Neural cell (in vitro differentiated cells): ENCODE results near the gene TOM1. TPM values are rescaled to one million over a fixed set of nuclear protein-coding genes. Genes with fewer than 3 reads are reported as not detected.

ENCODE experiments used
- H2AFZ ChIP-seq: fragments of 200-600, 300-800 bp; sonication (generic), shearing (Covaris generic); 2 replicates; pipeline ENCODE4 v1.6.0; 2014; ENCODE audit warnings: low read depth, mild to moderate bottlenecking, antibody characterized with exemption, low read length, moderate library complexity
- H3F3A ChIP-seq: fragments of 200-600 bp; shearing (Covaris generic); 2 replicates; pipeline ENCODE4 v1.6.1; 2016; ENCODE audit warnings: mild to moderate bottlenecking, moderate library complexity, mixed read lengths, antibody characterized with exemption, low read length; ENCODE audit not compliant: insufficient read depth, poor library complexity, severe bottlenecking
- H3K27ac ChIP-seq: fragments of 200-600, 300-800 bp; sonication (generic), shearing (Covaris generic); 2 replicates; pipeline ENCODE4 v1.5.1; 2014; ENCODE audit warnings: mild to moderate bottlenecking, low read length, moderate library complexity
- H3K27me3 ChIP-seq: fragments of 300-800, 200-600 bp; sonication (generic), shearing (Covaris generic); 2 replicates; pipeline ENCODE4 v1.6.0; 2014; ENCODE audit warnings: mild to moderate bottlenecking, low read depth, low read length, moderate library complexity; ENCODE audit not compliant: insufficient read depth
- H3K36me3 ChIP-seq: fragments of 300-800, 200-600 bp; sonication (generic), shearing (Covaris generic); 2 replicates; pipeline ENCODE4 v1.5.1; 2014; ENCODE audit warnings: mild to moderate bottlenecking, antibody characterized with exemption, low read length, moderate library complexity; ENCODE audit not compliant: insufficient read depth
- H3K4me2 ChIP-seq: fragments of 300-800, 200-600 bp; sonication (generic), shearing (Covaris generic); 2 replicates; pipeline ENCODE4 v1.6.0; 2014; ENCODE audit warnings: mild to moderate bottlenecking, low read length
- H3K4me3 ChIP-seq: fragments of 300-800, 200-600 bp; sonication (generic), shearing (Covaris generic); 2 replicates; pipeline ENCODE4 v1.5.1; 2014; ENCODE audit warnings: mild to moderate bottlenecking, low read length, moderate library complexity
- H3K79me2 ChIP-seq: fragments of 200-600 bp; shearing (Covaris generic); replicated peaks from 2 replicates; pipeline ENCODE4 v1.6.0; 2014; ENCODE audit warnings: mild to moderate bottlenecking, low read length, moderate library complexity; ENCODE audit not compliant: insufficient read depth
- H3K9ac ChIP-seq: fragments of 300-800, 200-600 bp; sonication (generic), shearing (Covaris generic); 2 replicates; pipeline ENCODE4 v1.6.1; 2016; ENCODE audit warnings: mild to moderate bottlenecking, low read length, mixed read lengths
- H3K9me2 ChIP-seq: fragments of 200-600 bp; shearing (Covaris generic); 2 replicates; pipeline ENCODE4 v1.6.1; 2016; ENCODE audit warnings: mild to moderate bottlenecking, low read length, mixed read lengths; ENCODE audit not compliant: insufficient read depth
- H3K9me3 ChIP-seq: fragments of 200-600, 300-800 bp; sonication (generic), shearing (Covaris generic); 2 replicates; pipeline ENCODE4 v1.6.1; 2016; ENCODE audit warnings: mild to moderate bottlenecking, mixed run types, low read length, moderate library complexity, mixed read lengths
- H4K20me1 ChIP-seq: fragments of 200-600 bp; shearing (Covaris generic); 2 replicates; pipeline ENCODE4 v1.6.1; 2016; ENCODE audit warnings: mild to moderate bottlenecking, mixed run types; ENCODE audit not compliant: insufficient read depth
- EP300 ChIP-seq: fragments of 450-650 bp; conservative IDR thresholded peaks from 2 replicates; pipeline ENCODE4 v1.6.1; 2014; ENCODE audit warnings: antibody characterized with exemption, mild to moderate bottlenecking, moderate library complexity; ENCODE audit not compliant: poor library complexity, severe bottlenecking
- EZH2 ChIP-seq: fragments of 200-600, 300-800 bp; shearing (Covaris generic), sonication (generic); IDR thresholded peaks from 2 replicates; pipeline ENCODE4 v1.6.1; 2014; ENCODE audit warnings: antibody characterized with exemption, low read length, borderline replicate concordance, mild to moderate bottlenecking; ENCODE audit not compliant: insufficient read depth, poor library complexity, severe bottlenecking
- MXI1 ChIP-seq: fragments of 450-650 bp; conservative IDR thresholded peaks from 2 replicates; pipeline ENCODE4 v1.6.1; 2014; ENCODE audit warnings: antibody characterized with exemption, mild to moderate bottlenecking; ENCODE audit not compliant: poor library complexity, severe bottlenecking
- POLR2AphosphoS5 ChIP-seq: IDR thresholded peaks from 2 replicates; pipeline ENCODE4 v1.6.1; 2012
- RAD21 ChIP-seq: fragments of 450-650 bp; conservative IDR thresholded peaks from 2 replicates; pipeline ENCODE4 v1.6.1; 2014; ENCODE audit warnings: antibody characterized with exemption, mild to moderate bottlenecking, moderate library complexity
- SMC3 ChIP-seq: fragments of 450-650 bp; conservative IDR thresholded peaks from 2 replicates; pipeline ENCODE4 v1.6.1; 2014; ENCODE audit warnings: antibody characterized with exemption, mild to moderate bottlenecking, moderate library complexity; ENCODE audit not compliant: poor library complexity
- TAF1 ChIP-seq: IDR thresholded peaks from 2 replicates; pipeline ENCODE4 v1.6.1; 2012; ENCODE audit warnings: low read depth
- polyA plus RNA-seq: library from polyadenylated mRNA; depleted of rRNA; stranded (reverse); fragments of >200 nt; gene quantifications from 2 replicates; pipeline ENCODE4 v1.2.3, GENCODE V29; 2014
- TF ChIP-seq, protein P1 (sequence below): IDR thresholded peaks from 2 replicates; pipeline ENCODE4 v1.6.1; 2012; ENCODE audit warnings: borderline replicate concordance
- TF ChIP-seq, protein P2 (sequence below): fragments of 450-650 bp; IDR thresholded peaks from 2 replicates; pipeline ENCODE4 v1.5.1; 2014; ENCODE audit warnings: antibody characterized with exemption, mild to moderate bottlenecking, moderate library complexity; ENCODE audit not compliant: poor library complexity, severe bottlenecking

Gene TOM1
- polyA plus RNA-seq, 1 donor from 2014 or later: 13.3 TPM

DNA sequence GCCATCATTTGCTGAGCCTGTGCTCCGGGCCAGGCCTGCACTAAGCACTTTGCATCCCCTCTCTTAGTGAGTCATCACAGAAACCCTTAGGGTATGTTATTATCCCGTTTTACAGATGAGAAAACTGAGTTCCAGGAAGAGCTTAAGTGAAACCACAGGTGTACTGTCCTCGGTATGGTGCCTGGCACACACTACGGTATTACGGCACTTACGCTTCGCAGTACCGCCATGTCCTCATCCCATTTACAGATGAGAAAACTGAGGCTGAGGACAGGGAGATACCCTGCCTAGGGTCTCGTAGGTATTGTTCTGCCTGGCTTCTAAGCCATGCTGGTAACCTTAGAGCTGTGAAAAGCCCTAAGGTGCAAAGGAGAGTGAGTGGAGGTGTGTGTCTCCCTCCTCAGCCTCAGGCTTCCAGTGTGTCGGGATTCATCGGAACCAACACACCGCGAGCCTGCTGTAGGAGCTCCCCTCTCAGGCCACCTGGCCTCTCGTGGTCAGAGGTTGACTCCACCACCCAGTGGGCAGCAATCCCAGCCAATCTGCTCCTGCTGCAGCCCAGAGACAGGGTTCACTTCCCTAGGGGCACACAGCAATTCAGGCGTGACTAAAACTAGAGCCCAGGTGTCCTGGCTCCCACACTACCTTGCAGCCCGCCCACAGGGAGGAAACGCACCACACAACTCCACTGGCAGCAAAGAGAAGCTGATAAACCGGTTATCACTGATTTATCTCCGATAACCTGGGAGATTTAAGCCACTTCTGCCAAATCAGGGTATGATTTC is 41.6 kb downstream of the TOM1 start:
- Histone ChIP-seq H3F3A (no peaks in the 10 kb centered on the region), H3K9me2 (no peaks in the 10 kb centered on the region), H3K27me3 (no peaks in the 10 kb centered on the region), H2AFZ (no peak overlapping the region), H3K27ac (no peak overlapping the region), H3K4me2 (no peak overlapping the region), H3K79me2 (no peaks in the 10 kb centered on the region), H3K9me3 (no peaks in the 10 kb centered on the region), H3K36me3 (no peaks in the 10 kb centered on the region), H3K4me3 (no peak overlapping the region), H4K20me1 (no peaks in the 10 kb centered on the region), H3K9ac (no peak overlapping the region)
- TF ChIP-seq RAD21 (no peak), EZH2 (no peak)
- TF ChIP-seq, protein P1, sequence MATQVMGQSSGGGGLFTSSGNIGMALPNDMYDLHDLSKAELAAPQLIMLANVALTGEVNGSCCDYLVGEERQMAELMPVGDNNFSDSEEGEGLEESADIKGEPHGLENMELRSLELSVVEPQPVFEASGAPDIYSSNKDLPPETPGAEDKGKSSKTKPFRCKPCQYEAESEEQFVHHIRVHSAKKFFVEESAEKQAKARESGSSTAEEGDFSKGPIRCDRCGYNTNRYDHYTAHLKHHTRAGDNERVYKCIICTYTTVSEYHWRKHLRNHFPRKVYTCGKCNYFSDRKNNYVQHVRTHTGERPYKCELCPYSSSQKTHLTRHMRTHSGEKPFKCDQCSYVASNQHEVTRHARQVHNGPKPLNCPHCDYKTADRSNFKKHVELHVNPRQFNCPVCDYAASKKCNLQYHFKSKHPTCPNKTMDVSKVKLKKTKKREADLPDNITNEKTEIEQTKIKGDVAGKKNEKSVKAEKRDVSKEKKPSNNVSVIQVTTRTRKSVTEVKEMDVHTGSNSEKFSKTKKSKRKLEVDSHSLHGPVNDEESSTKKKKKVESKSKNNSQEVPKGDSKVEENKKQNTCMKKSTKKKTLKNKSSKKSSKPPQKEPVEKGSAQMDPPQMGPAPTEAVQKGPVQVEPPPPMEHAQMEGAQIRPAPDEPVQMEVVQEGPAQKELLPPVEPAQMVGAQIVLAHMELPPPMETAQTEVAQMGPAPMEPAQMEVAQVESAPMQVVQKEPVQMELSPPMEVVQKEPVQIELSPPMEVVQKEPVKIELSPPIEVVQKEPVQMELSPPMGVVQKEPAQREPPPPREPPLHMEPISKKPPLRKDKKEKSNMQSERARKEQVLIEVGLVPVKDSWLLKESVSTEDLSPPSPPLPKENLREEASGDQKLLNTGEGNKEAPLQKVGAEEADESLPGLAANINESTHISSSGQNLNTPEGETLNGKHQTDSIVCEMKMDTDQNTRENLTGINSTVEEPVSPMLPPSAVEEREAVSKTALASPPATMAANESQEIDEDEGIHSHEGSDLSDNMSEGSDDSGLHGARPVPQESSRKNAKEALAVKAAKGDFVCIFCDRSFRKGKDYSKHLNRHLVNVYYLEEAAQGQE: no peak
- TF ChIP-seq, protein P2, sequence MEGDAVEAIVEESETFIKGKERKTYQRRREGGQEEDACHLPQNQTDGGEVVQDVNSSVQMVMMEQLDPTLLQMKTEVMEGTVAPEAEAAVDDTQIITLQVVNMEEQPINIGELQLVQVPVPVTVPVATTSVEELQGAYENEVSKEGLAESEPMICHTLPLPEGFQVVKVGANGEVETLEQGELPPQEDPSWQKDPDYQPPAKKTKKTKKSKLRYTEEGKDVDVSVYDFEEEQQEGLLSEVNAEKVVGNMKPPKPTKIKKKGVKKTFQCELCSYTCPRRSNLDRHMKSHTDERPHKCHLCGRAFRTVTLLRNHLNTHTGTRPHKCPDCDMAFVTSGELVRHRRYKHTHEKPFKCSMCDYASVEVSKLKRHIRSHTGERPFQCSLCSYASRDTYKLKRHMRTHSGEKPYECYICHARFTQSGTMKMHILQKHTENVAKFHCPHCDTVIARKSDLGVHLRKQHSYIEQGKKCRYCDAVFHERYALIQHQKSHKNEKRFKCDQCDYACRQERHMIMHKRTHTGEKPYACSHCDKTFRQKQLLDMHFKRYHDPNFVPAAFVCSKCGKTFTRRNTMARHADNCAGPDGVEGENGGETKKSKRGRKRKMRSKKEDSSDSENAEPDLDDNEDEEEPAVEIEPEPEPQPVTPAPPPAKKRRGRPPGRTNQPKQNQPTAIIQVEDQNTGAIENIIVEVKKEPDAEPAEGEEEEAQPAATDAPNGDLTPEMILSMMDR: no peak

DNA sequence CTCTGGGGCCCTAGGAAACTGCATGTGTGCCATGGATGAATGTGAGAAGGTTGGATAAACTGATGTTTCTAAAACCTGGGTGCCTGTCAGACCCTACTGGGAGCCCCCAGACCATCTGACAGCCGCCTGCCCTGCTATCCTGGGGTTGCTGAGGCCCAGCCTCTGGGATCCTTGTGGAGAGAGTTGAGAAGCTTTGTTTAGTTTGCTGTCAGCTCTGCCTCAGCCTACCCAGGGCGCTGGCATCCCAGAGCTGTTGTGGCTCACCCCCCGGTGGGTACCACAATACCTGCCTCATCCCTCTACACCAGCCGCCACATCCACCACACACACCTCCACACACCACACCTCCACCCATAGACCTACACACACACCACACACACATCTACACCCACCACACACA is 42.7 kb downstream of the TOM1 start:
- Histone ChIP-seq H3K36me3 (no peaks in the 10 kb centered on the region), H3K9me3 (no peaks in the 10 kb centered on the region), H4K20me1 (no peaks in the 10 kb centered on the region), H3K79me2 (no peaks in the 10 kb centered on the region), H3K27ac (no peak overlapping the region), H3K9me2 (no peaks in the 10 kb centered on the region), H3K4me2 (no peak overlapping the region), H3K9ac (no peak overlapping the region), H2AFZ (no peak overlapping the region), H3F3A (no peaks in the 10 kb centered on the region), H3K27me3 (no peaks in the 10 kb centered on the region), H3K4me3 (no peak overlapping the region)
- no peak for TF ChIP-seq EZH2
- TF ChIP-seq, protein P1: no peak
- no peak for TF ChIP-seq RAD21
- TF ChIP-seq POLR2AphosphoS5: no peak
- TF ChIP-seq TAF1: no peak
- no peak for TF ChIP-seq MXI1
- TF ChIP-seq SMC3: no peak
- TF ChIP-seq, protein P2: no peak
- TF ChIP-seq EP300: no peak
